LNCaP clone FGC (cell line): ENCODE results near the gene SPRR1B.
A peak's percentile ranks its signal among the peaks of the same experiment; 100 is the strongest.
"Not testable (repeated sequence)": the region's sequence is repeated elsewhere in the genome, so short reads cannot be mapped to it uniquely, and the experiment has no call there.

ENCODE experiments used
- DNase-seq: peaks from one replicate; pipeline ENCODE4 v3.0.0-alpha.2; 2011; ENCODE audit warnings: low read depth
- H3K4me3 ChIP-seq: 2 replicates; pipeline ENCODE4 v1.5.1; 2011; ENCODE audit warnings: mild to moderate bottlenecking, low read depth, low read length, control low read depth
- TF ChIP-seq, protein P1 (sequence below): IDR thresholded peaks from 2 replicates; pipeline ENCODE4 v1.5.1; 2012; ENCODE audit warnings: mild to moderate bottlenecking; ENCODE audit not compliant: control insufficient read depth, insufficient read depth; ENCODE audit errors: extremely low read depth

The SPRR1B gene

DNA sequence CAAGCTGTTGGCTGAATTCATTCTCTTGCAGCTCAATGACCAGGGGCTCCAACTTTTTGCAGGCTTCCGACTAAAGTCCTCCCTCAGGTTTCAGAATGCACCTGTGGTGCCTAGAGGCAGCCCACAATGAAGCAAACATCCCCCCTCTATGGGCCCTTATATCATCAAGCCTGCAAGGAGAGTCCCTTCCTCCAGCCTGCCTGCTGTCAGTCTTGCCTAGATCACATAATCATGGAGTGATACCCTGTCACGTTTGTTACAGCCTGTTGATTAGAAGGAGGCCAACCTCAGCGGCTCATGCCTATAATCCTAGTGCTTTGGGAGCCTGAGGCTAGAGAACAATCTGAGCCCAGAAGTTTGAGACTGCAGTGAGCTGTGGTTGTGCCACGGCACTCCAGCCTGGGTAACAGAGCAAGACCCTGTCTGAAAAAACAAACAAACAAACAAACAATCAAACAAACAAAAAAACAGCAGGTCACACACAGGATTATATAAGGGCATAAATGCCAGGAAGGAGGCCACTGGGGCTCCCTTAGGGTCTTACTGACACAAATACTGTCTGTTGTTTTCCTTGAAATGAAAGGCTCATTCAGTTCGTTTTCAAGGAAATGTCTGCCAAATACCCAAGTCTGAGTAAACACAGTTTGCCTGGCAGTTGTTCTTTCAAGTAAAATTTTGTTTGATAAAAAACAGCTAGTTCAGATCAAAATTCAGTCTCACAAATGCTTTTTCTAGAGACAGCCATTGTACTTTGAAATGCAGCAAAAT is 34.2 kb upstream of the SPRR1B start:
- no peak for DNase-seq
- TF ChIP-seq, protein P1, sequence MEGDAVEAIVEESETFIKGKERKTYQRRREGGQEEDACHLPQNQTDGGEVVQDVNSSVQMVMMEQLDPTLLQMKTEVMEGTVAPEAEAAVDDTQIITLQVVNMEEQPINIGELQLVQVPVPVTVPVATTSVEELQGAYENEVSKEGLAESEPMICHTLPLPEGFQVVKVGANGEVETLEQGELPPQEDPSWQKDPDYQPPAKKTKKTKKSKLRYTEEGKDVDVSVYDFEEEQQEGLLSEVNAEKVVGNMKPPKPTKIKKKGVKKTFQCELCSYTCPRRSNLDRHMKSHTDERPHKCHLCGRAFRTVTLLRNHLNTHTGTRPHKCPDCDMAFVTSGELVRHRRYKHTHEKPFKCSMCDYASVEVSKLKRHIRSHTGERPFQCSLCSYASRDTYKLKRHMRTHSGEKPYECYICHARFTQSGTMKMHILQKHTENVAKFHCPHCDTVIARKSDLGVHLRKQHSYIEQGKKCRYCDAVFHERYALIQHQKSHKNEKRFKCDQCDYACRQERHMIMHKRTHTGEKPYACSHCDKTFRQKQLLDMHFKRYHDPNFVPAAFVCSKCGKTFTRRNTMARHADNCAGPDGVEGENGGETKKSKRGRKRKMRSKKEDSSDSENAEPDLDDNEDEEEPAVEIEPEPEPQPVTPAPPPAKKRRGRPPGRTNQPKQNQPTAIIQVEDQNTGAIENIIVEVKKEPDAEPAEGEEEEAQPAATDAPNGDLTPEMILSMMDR: no peak
- no peak overlapping the region for H3K4me3 ChIP-seq

DNA sequence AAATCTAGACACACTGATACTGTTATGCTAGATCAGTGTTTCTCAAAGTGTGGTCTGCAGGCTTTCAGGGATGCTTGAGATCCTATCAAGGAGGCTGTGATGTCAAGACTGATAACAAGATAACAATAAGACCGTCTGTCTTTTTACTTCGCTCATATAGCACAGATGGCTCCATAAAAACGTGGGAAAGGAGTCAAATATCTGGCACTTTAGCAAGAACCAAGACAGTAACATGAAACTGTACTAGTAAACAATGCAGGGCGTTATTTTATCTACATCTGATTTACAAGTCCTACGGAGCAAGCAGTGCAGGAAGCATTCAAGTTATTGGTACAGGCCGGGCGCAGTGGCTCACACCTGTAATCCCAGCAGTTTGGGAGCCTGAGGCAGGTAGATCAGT is 33.1 kb upstream of the SPRR1B start:
- TF ChIP-seq, protein P1: no peak
- peak; percentile 88 for DNase-seq
- H3K4me3 ChIP-seq: no peak overlapping the region

DNA sequence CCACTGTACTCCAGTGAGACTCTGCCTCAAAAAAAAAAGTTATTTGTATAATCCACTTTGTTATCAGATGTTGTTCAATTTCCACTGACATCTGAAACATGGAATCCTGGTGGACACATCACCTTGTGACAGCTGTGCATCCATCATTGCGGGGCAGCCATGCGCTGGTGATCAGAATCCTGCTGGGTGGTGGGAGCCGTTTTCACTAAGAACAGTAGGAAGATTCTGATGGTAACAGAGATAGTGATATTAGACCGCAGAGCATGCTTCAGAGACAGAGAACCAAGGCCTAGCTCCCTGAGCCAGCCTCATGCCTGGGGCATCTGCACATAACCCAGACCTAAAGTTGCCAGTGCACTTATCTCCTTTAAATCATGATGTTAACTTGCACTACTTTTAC is 32.5 kb upstream of the SPRR1B start:
- no peak overlapping the region for H3K4me3 ChIP-seq
- TF ChIP-seq, protein P1: no peak
- no peak for DNase-seq

DNA sequence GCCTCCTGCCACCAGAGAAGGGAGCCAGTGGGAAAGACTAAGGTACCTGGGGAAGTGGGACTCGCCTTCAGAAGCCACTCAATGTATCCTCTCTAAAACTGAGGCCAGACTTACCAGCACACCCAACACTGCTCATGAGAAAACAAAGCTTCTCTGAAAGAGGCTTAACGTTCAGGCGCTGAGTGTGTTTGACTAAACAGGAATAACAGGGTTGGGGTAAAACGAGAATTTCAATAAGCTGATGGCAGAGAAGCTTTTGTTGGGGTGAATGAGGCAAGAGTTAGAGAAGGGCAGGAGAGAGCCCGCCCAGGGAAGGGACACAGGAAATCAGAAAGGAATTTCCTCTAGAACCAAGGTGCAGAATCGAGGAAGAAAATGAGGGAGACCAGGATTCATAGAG is 31.2 kb upstream of the SPRR1B start:
- no peak for DNase-seq
- TF ChIP-seq, protein P1: no peak
- no peak overlapping the region for H3K4me3 ChIP-seq

DNA sequence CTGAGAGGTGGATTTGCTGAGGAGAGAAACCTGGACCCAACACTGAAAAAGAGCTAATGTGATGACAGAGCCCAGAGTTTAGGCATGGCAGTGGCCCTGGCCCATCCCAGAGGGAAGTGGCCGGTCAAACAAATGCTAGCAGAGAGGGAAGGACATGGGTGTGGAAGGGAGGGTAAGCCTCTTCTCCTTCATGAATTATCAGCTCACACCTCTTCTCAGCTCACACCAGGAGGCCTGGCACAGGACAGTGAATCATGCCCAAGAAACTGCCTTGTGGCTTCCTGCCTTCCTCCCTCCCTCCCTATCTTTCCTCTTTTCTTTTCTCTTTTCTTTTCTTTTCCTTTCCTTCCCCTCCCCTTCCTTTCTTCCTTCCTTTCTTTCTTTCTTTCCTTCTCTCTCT is 30.7 kb upstream of the SPRR1B start:
- DNase-seq: no peak
- TF ChIP-seq, protein P1: no peak
- H3K4me3 ChIP-seq: no peak overlapping the region

DNA sequence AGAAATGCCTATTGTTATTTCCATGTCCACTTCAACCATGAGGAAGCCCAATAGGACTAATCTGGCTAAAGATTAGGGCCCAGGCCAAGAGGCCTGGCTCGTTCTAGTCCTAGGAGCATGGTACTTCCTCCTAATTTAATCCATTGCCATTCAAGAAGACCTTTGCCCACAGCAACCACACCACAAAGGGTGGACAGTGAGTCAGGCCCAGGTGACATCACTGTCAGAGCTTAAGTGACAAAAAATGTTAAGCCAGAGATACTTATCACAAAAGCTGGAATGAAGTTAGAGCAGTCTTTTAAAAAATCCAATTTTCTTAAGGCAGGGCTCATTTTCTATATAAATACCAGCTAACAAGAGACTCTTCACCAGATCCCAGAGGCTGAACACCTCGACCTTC is 29.6 kb upstream of the SPRR1B start, which contains the start of gene SPRR3:
Gene SPRR3 (plus strand): TSS at position 368 of the 400 bp plus-strand sequence. CDS start 1,272 bp downstream, outside the sequence.
- no peak within 1 kb of the TSS for H3K4me3 ChIP-seq
- TF ChIP-seq, protein P1: no peak
- no peak for DNase-seq

DNA sequence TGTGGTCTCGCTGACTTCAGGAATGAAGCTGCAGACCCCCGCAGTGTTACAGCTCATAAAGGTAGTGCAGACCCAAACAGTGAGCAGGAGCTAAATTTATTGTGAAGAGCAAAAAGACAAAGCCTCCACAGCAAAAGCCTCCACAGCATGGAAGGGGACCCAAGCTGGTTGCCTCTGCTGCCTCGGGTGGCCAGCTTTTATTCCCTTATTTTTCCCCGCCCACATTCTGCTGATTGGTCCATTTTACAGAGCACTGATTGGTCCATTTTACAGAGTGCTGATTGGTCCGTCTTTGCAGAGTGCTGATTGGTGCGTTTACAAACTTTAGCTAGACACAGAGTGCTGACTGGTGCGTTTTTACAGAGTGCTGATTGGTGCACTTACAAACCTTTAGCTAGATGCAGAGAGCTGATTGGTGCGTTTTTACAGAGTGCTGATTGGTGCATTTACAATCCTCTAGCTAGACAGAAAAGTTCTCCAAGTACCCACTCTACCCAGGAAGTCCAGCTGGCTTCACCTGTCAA is 19.7 kb upstream of the SPRR1B start:
- DNase-seq, H3K4me3 ChIP-seq: not testable (repeated sequence)

DNA sequence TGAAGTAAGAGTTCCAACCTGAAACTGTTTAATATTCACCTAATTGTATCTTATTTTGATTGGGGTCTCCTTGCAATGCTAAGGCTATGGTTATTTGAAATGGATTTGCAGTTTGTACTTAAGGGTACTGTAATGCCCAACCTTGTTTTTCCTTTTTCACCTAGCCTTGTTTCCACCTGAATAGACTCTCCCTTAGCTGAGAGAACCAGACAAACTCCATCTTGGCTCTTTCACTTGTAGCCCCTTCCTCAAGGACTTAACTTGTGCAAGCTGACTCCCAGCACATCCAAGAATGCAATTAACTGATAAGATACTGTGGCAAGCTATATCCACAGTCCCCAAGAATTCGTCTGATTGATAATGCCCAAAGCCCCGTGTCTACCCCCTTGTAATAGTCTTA is 9.2 kb upstream of the SPRR1B start:
- DNase-seq, H3K4me3 ChIP-seq: not testable (repeated sequence)

DNA sequence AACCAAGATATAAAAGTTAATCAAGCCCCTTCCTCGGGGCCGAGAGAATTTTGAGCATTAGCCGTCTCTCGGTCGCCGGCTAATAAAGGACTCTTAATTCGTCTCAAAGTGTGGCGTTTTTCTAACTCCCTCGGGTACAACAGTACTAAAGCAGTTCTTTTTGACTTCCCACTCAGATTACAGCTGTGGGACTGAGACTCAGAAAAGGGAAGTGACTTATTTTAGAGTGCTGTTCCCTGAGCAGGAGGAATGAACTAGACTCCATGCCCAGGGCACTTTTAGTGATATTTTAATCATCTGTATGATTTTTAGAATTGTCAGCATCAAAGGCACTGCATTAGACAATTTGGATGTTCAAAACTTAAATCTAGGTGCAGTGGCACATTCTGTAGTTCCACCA is 8.7 kb upstream of the SPRR1B start:
- not testable (repeated sequence) for H3K4me3 ChIP-seq, DNase-seq
